ENCODE data around the gene LAMA4.

The LAMA4 gene

GRCh38 chr6:112253841-112254816 lies at the start of gene LAMA4:
TSS of gene LAMA4 (minus strand) at chr6:112254567. CDS start at chr6:112254150, 417 bp downstream.
- DNase-seq: no peak

- DNase-seq: no peak
Observed at GRCh38 chr6:112302142-112302705, 47.9 kb upstream of the LAMA4 start.

- no peak for DNase-seq
Observed at GRCh38 chr6:112300896-112301295, 46.5 kb upstream of the LAMA4 start.

GRCh38 chr6:112298816-112299281 lies 44.5 kb upstream of the LAMA4 start:
- no peak for DNase-seq

- DNase-seq: no peak
Observed at GRCh38 chr6:112298021-112298745, 43.8 kb upstream of the LAMA4 start.

- no peak for DNase-seq
Observed at GRCh38 chr6:112296694-112297093, 42.3 kb upstream of the LAMA4 start.

- no peak for DNase-seq
Observed at GRCh38 chr6:112296122-112296521, 41.8 kb upstream of the LAMA4 start.

- DNase-seq: no peak
Observed at GRCh38 chr6:112291161-112291762, 36.9 kb upstream of the LAMA4 start.

- DNase-seq: no peak
Observed at GRCh38 chr6:112289038-112289566, 34.7 kb upstream of the LAMA4 start.

- no peak for DNase-seq
Observed at GRCh38 chr6:112288475-112288874, 34.1 kb upstream of the LAMA4 start.

- DNase-seq: no peak
Observed at GRCh38 chr6:112287577-112288225, 33.3 kb upstream of the LAMA4 start.

- DNase-seq: no peak
Observed at GRCh38 chr6:112286500-112287144, 32.3 kb upstream of the LAMA4 start.

GRCh38 chr6:112286010-112286409 lies 31.6 kb upstream of the LAMA4 start:
- peak; percentile 16 for DNase-seq

GRCh38 chr6:112284603-112285002 lies 30.2 kb upstream of the LAMA4 start:
- no peak for DNase-seq

- DNase-seq: no peak
Observed at GRCh38 chr6:112283621-112284020, 29.3 kb upstream of the LAMA4 start.

- DNase-seq: no peak
Observed at GRCh38 chr6:112281821-112282615, 27.7 kb upstream of the LAMA4 start.

GRCh38 chr6:112279031-112279935 lies 24.9 kb upstream of the LAMA4 start:
- no peak for DNase-seq

- DNase-seq: no peak
Observed at GRCh38 chr6:112275365-112275764, 21.0 kb upstream of the LAMA4 start.

GRCh38 chr6:112274774-112275173 lies 20.4 kb upstream of the LAMA4 start:
- no peak for DNase-seq

GRCh38 chr6:112272799-112273198 lies 18.4 kb upstream of the LAMA4 start:
- DNase-seq: no peak

Data from CD4-positive, alpha-beta T cell treated with Interleukin-17A for 4 hours (primary cell).